A673 (cell line): Measurements from ENCODE around the gene TAMALIN. TPM values are rescaled to one million over a fixed set of nuclear protein-coding genes. Genes with fewer than 3 reads are reported as not detected.
"Not testable (repeated sequence)": the region's sequence is repeated elsewhere in the genome, so short reads cannot be mapped to it uniquely, and the experiment has no call there.

Source experiments
- BruUV-seq: library from RNA; stranded (reverse); fragments of 400-500 nt; replicated peaks from 2 replicates; lab custom pipeline; 2021; lab: Mats Ljungman, UMichigan
- CTCF ChIA-PET: fragments of 300-600 bp; sonication (Branson Sonifier 250); formaldehyde crosslinking; loops from one replicate; lab custom pipeline; 2022; ENCODE audit warnings: antibody characterized with exemption; lab: Charles Lee
- POLR2A ChIA-PET: fragments of 300-600 bp; sonication (Branson Sonifier 250); formaldehyde crosslinking; loops from one replicate; lab custom pipeline; 2022; ENCODE audit warnings: antibody characterized with exemption; ENCODE audit not compliant: low non-redundant PET; lab: Charles Lee
- DNase-seq: peaks from one replicate; pipeline ENCODE4 v3.0.0-alpha.2; 2015; ENCODE audit warnings: low spot score
- H3K27ac ChIP-seq: fragments of 200-600 bp; sonication (generic); 2 replicates; pipeline ENCODE4 v1.5.1; 2016; ENCODE audit warnings: mixed run types, low read depth, mild to moderate bottlenecking, mixed read lengths, antibody characterized with exemption, low read length; ENCODE audit not compliant: poor library complexity, severe bottlenecking
- H3K27me3 ChIP-seq: fragments of 200-600 bp; sonication (generic); replicated peaks from 2 replicates; pipeline ENCODE4 v1.6.1; 2017; ENCODE audit warnings: mixed run types, low read depth, mild to moderate bottlenecking, mixed read lengths, antibody characterized with exemption, low read length; ENCODE audit not compliant: insufficient read depth, poor library complexity
- H3K36me3 ChIP-seq: fragments of 200-600 bp; sonication (generic); 2 replicates; pipeline ENCODE4 v1.6.1; 2016; ENCODE audit warnings: mixed run types, mild to moderate bottlenecking, mixed read lengths, antibody characterized with exemption, low read length; ENCODE audit not compliant: insufficient read depth, poor library complexity, severe bottlenecking
- H3K4me1 ChIP-seq: fragments of 200-600 bp; sonication (generic); 2 replicates; pipeline ENCODE4 v1.6.1; 2017; ENCODE audit warnings: mixed run types, mild to moderate bottlenecking, mixed read lengths, antibody characterized with exemption, low read length; ENCODE audit not compliant: insufficient read depth, poor library complexity, severe bottlenecking
- H3K4me3 ChIP-seq: fragments of 200-600 bp; sonication (generic); 2 replicates; pipeline ENCODE4 v1.5.1; 2016; ENCODE audit warnings: low read depth, mixed run types, mild to moderate bottlenecking, mixed read lengths, low read length; ENCODE audit not compliant: poor library complexity, severe bottlenecking
- H3K9me3 ChIP-seq: fragments of 200-600 bp; sonication (generic); 2 replicates; pipeline ENCODE4 v1.6.1; 2016; ENCODE audit warnings: mixed run types, low read depth, mild to moderate bottlenecking, mixed read lengths, antibody characterized with exemption, low read length; ENCODE audit not compliant: poor library complexity, severe bottlenecking
- EZH2 ChIP-seq: fragments of 200-600 bp; sonication (generic); IDR thresholded peaks from 2 replicates; pipeline ENCODE4 v1.6.1; 2017; ENCODE audit warnings: borderline replicate concordance, low read depth, mild to moderate bottlenecking, mixed read lengths, antibody characterized with exemption, low read length; ENCODE audit not compliant: poor library complexity, severe bottlenecking
- intact Hi-C: fragments of 100-400 bp; cut with micrococcal nuclease; formaldehyde crosslinking; loops from one replicate; pipeline ENCODE4 v1.10.0; 2022; ENCODE audit not compliant: unreplicated experiment
- total RNA-seq: library from RNA; stranded (reverse); gene quantifications from 2 replicates; pipeline ENCODE4 v1.2.3, GENCODE V29; 2021
- TF ChIP-seq, protein P1 (sequence below): fragments of 300-800, 200-600 bp; sonication (generic); conservative IDR thresholded peaks from 2 replicates; pipeline ENCODE4 v1.5.1; 2017; ENCODE audit warnings: low read depth, mild to moderate bottlenecking, antibody characterized with exemption, low read length, moderate library complexity, mixed read lengths

Gene TAMALIN
- total RNA-seq, 1 experiment from 2014 or later = 4.8 TPM

GRCh38 chr12:51977320-51977753, 29.4 kb upstream of the TAMALIN start:
- Histone ChIP-seq H3K4me3 (no peak overlapping the region), H3K27ac (no peak overlapping the region), H3K36me3 (peaks cover 43% of the 10 kb centered on the region), H3K27me3 (no peaks in the 10 kb centered on the region), H3K4me1 (peaks cover 41% of the 10 kb centered on the region), H3K9me3 (no peaks in the 10 kb centered on the region)
- no peak for DNase-seq
- BruUV-seq = no TSS peak
- TF ChIP-seq, protein P1, sequence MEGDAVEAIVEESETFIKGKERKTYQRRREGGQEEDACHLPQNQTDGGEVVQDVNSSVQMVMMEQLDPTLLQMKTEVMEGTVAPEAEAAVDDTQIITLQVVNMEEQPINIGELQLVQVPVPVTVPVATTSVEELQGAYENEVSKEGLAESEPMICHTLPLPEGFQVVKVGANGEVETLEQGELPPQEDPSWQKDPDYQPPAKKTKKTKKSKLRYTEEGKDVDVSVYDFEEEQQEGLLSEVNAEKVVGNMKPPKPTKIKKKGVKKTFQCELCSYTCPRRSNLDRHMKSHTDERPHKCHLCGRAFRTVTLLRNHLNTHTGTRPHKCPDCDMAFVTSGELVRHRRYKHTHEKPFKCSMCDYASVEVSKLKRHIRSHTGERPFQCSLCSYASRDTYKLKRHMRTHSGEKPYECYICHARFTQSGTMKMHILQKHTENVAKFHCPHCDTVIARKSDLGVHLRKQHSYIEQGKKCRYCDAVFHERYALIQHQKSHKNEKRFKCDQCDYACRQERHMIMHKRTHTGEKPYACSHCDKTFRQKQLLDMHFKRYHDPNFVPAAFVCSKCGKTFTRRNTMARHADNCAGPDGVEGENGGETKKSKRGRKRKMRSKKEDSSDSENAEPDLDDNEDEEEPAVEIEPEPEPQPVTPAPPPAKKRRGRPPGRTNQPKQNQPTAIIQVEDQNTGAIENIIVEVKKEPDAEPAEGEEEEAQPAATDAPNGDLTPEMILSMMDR = no peak
- no peak for TF ChIP-seq EZH2
- CTCF ChIA-PET = interaction anchor here (0.6 to 0.7 kb wide), 2 partner anchors 18 to 42 kb away, joined by 6 to 10 read pairs; no protein-coding TSS in a partner anchor
- POLR2A ChIA-PET = no interaction called here
- intact Hi-C loops = no loop called here

DNA sequence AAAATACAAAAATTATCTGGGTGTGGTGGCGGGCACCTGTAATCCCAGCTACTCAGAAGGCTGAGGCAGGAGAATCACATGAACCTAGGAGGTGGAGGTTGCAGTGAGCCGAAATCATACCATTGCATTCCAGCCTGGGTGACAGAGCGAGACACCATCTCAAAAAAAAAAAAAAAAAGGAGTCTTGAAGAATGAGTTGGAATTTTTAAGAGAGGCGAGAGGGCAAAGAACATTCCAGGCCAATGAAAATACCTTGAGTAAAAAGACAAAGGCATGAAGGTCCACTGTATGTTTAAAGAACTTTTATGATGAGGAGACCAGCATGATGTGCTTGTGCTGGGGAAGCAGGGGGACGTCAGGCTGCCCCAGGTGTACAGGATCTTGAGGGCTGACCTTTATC, 27.4 kb upstream of the TAMALIN start:
- H3K4me3 ChIP-seq, DNase-seq, intact Hi-C loops, H3K9me3 ChIP-seq, BruUV-seq, POLR2A ChIA-PET, H3K27me3 ChIP-seq, H3K27ac ChIP-seq: not testable (repeated sequence)
- CTCF ChIA-PET = interaction anchor here (0.7 kb wide), 2 partner anchors 351 to 1743 kb away, joined by 3 to 9 read pairs; no protein-coding TSS in a partner anchor
- peaks cover 21% of the 10 kb centered on the region for H3K4me1 ChIP-seq
- H3K36me3 ChIP-seq = peaks cover 53% of the 10 kb centered on the region

GRCh38 chr12:51980051-51980808, 26.5 kb upstream of the TAMALIN start:
- Histone ChIP-seq H3K27ac (no peak overlapping the region), H3K9me3 (no peaks in the 10 kb centered on the region), H3K4me1 (peaks cover 12% of the 10 kb centered on the region), H3K27me3 (no peaks in the 10 kb centered on the region), H3K36me3 (peaks cover 63% of the 10 kb centered on the region), H3K4me3 (no peak overlapping the region)
- ChIA-PET POLR2A (no interaction called here), CTCF (interaction anchor here (1.4 kb wide), 2 partner anchors 45 to 86 kb away, joined by 3 to 4 read pairs; no protein-coding TSS in a partner anchor)
- no TSS peak for BruUV-seq
- intact Hi-C loops = loop anchor here (1.0 kb wide), 1 partner anchor 85 kb away; no protein-coding TSS in a partner anchor
- TF ChIP-seq, protein P1 = peak; percentile 98
- TF ChIP-seq EZH2 = no peak
- DNase-seq = peak; percentile 77
